A204.1 (cell line): Measurements from ENCODE around the gene CWC27.
"Not testable (repeated sequence)": the region's sequence is repeated elsewhere in the genome, so short reads cannot be mapped to it uniquely, and the experiment has no call there.

ENCODE experiments used
- FAIRE-seq: peaks from 2 replicates; lab custom pipeline; 2012; peaks lifted over from hg19 to GRCh38; lab: Jason Lieb, UNC

Gene CWC27

DNA sequence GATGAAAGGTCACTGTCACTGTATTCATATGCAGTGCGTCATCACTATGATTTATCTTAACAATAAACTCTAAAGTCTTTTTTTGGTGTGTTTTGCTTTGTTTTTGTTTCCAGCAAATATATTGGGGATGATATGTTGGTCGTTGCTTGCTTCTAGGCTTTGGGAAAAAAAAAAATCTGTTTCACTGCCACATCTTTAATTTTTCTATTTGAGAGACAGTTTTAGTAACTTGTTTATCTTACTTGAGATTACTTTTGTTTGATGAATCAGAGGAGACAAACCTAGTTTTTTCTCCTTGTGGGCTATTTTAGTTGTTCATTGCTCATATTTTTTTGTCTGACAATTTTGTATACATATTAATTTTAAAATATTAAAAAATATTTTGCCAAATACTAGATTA is 19.4 kb downstream of the CWC27 start:
- FAIRE-seq: no peak

DNA sequence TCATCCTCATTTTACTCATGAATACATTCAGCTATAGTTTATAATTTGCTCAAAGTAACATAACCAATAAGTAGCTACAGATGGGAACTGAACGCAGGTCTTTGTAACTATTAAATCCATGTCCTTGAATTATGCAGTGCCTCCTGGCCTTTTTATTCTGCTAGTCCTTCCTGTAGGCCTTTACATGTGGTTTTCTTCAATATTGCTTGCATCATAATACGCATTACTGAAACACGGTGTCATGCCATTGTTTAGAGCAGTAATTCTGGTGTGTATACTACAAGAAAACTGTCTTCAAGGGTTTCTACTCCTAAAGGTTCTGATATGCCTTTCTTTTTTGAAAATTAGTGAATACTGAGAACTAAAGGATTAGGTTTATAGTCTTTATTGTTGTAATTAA is 20.7 kb downstream of the CWC27 start:
- FAIRE-seq: no peak

DNA sequence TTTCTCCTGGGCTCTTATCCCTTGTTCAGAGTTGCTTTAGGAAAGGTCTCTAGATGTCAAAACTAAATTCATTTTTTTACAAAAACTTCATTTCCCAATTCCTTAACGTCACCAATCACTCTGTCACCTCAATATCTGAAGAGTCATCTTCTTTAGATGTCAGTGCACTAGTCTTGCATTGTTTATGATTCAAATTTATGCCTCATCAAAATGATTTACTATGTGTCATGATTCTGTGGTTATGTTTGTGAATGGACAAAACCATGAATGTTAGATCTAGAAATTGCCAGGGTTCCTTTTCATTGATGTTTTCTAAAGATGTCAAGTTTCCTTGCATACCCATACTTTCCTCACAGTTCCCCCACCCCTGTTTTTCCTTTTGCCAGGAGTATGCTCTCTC is 21.5 kb downstream of the CWC27 start:
- FAIRE-seq: no peak

DNA sequence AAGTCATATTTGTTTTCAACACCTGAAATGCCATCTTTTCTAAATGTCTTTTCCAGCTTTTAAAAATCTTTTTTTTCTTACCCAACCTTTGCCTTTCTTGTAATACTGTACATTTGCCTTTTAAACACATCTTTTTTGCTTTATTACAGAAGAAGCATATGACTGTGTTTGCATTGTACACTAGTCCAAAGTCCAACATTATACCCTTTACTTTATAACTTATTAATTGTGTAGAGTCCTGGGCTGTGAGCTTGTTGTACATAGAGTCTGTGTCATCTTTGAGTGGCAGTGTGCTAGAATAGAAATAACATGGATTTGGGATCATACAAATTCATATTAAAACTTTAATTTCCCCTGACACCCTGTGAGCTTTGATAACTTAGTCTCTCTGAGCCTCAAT is 23.7 kb downstream of the CWC27 start:
- FAIRE-seq: no peak

DNA sequence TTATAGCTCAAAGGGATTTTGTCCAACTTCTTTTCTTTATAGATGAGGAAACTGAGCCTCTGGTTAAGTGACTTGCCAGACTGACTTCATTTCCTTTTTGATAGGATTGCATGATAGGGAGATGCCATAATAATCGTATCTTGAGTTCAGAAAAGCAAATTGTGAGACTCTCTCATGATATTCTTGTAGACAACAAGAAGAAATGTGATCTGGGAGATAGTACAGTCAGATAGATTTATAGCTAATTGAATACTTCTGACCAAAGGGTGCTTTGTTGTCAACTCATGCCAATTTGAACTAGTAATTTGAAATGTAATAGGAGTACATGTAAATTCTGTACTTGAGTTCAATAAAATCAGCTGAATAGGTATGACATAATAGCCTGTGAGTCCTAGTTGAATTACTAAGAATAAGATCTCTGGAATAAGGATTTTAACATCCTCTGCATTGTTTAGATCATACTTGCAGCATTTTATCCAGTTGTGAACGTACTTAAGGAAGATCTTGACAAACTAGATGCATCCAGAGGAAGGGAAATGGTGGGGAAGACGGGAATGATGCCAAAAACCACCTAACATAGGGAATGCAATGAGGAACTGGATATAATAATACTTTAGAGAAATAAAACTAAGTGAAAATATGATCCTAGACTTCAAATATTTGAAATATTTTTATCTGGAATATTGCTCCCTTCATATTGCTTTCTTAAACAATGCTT is 25.5 kb downstream of the CWC27 start:
- no peak for FAIRE-seq

GRCh38 chr5:64796301-64796700 is 27.6 kb downstream of the CWC27 start:
- no peak for FAIRE-seq

GRCh38 chr5:64800926-64801325 is 32.2 kb downstream of the CWC27 start:
- no peak for FAIRE-seq

GRCh38 chr5:64806537-64806936 is 37.8 kb downstream of the CWC27 start:
- FAIRE-seq: no peak

DNA sequence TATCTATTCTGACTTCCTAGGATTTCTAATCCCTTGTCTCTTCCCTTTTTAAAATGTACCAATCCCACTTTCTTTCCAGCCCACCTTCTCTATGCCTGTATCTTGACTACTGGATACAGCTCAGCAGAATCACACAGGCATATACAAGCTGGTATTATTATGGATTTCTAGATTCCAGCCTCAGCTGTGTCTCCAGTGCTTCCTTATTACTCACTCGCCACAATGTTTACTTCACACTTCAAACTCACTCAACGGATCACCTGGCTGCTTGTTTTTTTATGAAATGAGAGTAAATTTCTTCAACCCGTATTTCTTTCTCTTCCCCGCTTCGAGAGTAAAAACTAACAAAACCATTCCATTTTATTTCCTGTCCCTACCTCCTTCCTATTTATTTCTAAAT is 38.8 kb downstream of the CWC27 start:
- no peak for FAIRE-seq

- peak; percentile 96 for FAIRE-seq
Measured at GRCh38 chr5:64811050-64811640, 42.4 kb downstream of the CWC27 start.

DNA sequence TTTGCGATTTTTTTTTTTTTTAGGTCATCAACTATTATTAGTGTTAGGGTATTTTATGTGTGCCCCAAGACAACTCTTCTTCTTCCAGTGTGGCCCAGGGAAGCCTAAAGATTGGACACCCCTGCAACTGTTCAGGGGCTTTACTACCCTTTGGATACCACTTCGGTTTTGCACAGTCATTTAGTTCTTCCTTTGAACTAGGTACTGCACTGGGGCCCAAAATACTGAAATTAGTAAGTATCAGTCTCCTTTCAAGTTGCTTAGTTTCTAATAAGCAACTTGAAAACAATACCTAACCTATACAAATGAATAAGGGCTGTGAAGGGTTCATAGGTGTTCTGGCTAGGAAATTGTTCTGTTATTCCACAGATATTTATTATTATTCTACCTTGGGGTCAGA is 45.3 kb downstream of the CWC27 start:
- no peak for FAIRE-seq

DNA sequence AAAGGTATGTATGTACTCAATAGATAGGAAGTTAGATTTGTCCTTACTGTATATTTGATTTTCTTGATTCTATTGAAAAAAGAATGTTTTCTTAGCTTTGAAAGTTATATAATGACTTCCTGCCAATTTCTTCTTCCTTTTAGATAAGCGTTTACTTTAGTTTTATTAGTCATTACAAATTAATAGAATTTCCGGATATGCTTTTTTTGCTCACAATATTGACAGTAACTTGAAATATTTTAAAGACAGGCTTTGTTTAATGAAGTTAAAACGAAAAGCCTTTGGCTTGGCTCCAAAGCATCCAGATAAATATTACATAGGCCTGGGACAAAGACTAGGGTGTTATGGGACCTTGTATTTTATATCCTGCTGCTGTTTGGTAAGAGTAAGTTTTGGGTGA is 49.5 kb downstream of the CWC27 start:
- FAIRE-seq: no peak

DNA sequence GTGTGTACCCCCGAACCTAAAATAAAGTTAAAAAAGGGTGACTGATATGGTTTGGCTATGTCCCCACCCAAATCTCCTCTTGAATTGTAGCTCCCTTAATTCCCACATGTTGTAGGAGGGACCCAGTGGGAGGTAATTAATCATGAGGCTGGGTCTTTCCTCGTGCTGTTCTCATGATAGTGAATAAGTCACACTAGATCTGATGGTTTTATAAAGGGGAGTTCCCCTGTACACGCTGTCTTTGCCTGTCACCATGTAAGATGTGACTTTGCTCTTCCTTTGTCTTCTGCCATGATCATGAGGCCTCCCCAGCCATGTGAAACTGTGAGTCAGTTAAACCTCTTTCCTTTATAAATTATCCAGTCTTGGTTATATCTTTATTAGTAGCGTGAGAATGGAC is 50.6 kb downstream of the CWC27 start:
- FAIRE-seq: not testable (repeated sequence)

DNA sequence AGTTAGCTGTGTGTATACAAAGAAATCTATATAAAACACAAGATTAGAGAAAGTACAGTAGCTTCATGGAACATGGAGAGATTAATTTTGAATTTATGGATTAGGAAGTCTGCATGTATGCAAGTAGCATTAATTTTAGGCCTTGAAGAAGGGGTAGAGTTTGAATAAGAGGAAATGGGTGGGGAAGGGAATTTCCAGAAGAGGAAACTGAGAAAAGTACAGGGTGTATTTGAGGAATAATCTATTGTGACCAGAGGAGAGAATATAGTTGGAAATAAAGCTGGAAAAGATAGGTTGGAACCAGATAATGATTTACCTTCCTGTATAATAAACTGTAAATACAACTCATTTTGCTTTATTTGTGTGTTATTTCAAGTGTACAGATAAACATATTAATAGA is 53.6 kb downstream of the CWC27 start:
- FAIRE-seq: no peak

DNA sequence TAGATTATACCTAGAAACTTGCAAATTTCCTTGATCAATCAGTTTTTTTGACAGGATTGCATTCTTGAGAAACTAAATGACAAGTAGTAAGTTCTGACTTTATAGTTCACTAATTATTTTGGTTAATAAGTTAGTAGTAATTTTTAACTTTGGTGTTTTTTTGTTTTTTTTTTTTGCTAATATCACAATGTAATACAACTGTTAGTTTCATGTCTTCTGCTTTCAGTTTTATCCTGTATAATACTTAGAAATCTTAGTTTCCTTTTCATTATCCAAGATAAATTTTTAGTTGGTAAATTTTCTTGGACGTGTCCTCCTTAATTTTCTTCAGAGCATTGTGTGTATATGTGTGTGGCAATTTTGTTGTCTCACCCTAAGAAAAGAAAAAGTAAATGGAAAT is 57.8 kb downstream of the CWC27 start:
- FAIRE-seq: peak; percentile 23

DNA sequence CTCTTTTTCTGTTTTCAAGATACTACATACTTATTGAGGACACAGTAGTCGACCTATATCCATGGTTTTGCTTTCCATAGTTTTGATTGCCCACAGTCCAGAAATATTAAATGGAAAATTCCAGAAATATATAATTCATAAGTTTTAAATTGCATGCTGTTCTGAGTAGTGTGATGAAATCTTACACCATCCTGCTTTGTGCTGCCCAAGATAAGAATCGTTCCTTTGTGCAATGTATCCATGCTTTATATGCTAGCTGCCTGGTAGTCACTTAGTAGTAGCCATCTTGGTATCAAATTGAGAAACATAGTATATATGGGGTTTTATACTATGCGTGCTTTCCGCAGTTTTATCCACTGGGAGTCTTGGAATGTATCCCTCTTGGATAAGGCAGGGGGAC is 59.0 kb downstream of the CWC27 start:
- no peak for FAIRE-seq

- FAIRE-seq: not testable (repeated sequence)
Measured at GRCh38 chr5:64830650-64831049, 61.9 kb downstream of the CWC27 start.

- no peak for FAIRE-seq
Measured at GRCh38 chr5:64831996-64832395, 63.3 kb downstream of the CWC27 start.

- peak; percentile 47 for FAIRE-seq
Measured at GRCh38 chr5:64834037-64834436, 65.3 kb downstream of the CWC27 start.

- no peak for FAIRE-seq
Measured at GRCh38 chr5:64834611-64835010, 65.9 kb downstream of the CWC27 start.

- no peak for FAIRE-seq
Measured at GRCh38 chr5:64835266-64835665, 66.5 kb downstream of the CWC27 start.

GRCh38 chr5:64836190-64836755 is 67.5 kb downstream of the CWC27 start:
- FAIRE-seq: no peak

DNA sequence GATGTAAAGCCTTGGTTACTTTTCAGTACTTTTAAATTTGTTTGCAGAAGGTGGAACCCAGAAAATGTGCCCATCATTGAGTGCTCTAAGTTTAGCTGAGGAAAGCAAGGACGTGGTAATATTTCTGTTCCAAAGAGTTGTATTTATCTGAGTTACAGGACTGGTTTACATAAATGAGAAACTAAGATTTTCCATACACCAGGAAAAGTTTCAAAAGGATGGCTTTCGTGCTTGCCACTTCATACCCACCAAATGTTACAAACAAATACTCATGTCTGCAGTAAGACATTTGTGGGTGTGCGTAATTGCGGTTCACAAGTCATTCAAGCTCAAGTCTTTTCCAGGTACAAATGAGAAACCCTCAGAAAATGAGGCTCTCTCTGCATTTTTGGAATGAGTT is 68.1 kb downstream of the CWC27 start:
- no peak for FAIRE-seq

GRCh38 chr5:64838376-64838775 is 69.6 kb downstream of the CWC27 start:
- FAIRE-seq: no peak
